Tibial nerve (tissue), 3 donors: Measurements from ENCODE around the gene WTIP.

ENCODE experiments used
- CTCF ChIP-seq, 5 experiments: fragments of 200-600 bp in 3 of 5; fragments of 450-650 bp in 2 of 5; sonication (generic) in 3 of 5; IDR thresholded peaks; one replicate each; pipeline ENCODE4 v1.5.1; 2016 to 2019; ENCODE audit warnings: antibody characterized with exemption in 5 of 5, mild to moderate bottlenecking in 3 of 5, moderate library complexity in 2 of 5
- POLR2A ChIP-seq, 2 donors: fragments of 450-650 bp; IDR thresholded peaks; one replicate each; pipeline ENCODE4 v1.6.1; 2017; ENCODE audit warnings: antibody characterized with exemption in 2 of 2, mild to moderate bottlenecking in 2 of 2, moderate library complexity in 2 of 2

- TF ChIP-seq CTCF (IDR thresholded peaks at IDR 0.05) (no peak), POLR2A (IDR thresholded peaks at IDR 0.05) (no peak)
Measured at GRCh38 chr19:34512254-34512822, 30.8 kb downstream of the WTIP start.
